HepG2 (cell line): ENCODE measurements around the gene RAB11FIP5. TPM values are rescaled to one million over a fixed set of nuclear protein-coding genes. Genes with fewer than 3 reads are reported as not detected.

Experiments
- CC2D1A ChIP-seq: sonication (generic); formaldehyde crosslinking; IDR thresholded peaks from 2 replicates; pipeline ENCODE4 v1.8.1; 2023; ENCODE audit warnings: mild to moderate bottlenecking, missing genetic modification reagents
- FOSL2 ChIP-seq: sonication (generic); formaldehyde crosslinking; IDR thresholded peaks from 2 replicates; pipeline ENCODE4 v1.4.0; 2020; ENCODE audit warnings: missing genetic modification reagents
- FOXA1 ChIP-seq, 2 experiments: fragments of 450-650 bp in 1 of 2; sonication (generic) in 1 of 2; formaldehyde crosslinking in 1 of 2; IDR thresholded peaks; 2 replicates each; pipeline versions ENCODE4 v1.4.0 to v1.6.1; 2016 to 2020; ENCODE audit warnings: missing genetic modification reagents in 1 of 2
- FOXK1 ChIP-seq: sonication (generic); formaldehyde crosslinking; IDR thresholded peaks from 2 replicates; pipeline ENCODE4 v1.4.0; 2020; ENCODE audit warnings: low read depth, missing genetic modification reagents, borderline replicate concordance
- GABPA ChIP-seq, 2 experiments: IDR thresholded peaks; 2 replicates each; pipeline ENCODE4 v1.6.1; 2011 to 2016; ENCODE audit warnings: low read depth in 2 of 2, low read length in 1 of 2, missing biosample characterization in 1 of 2, missing genetic modification characterization in 1 of 2
- HOXA9 ChIP-seq: sonication (generic); formaldehyde crosslinking; IDR thresholded peaks from 2 replicates; pipeline ENCODE4 v1.8.1; 2022; ENCODE audit warnings: missing genetic modification reagents, mild to moderate bottlenecking, moderate library complexity, borderline replicate concordance
- HOXD1 ChIP-seq: sonication (generic); formaldehyde crosslinking; IDR thresholded peaks from 2 replicates; pipeline ENCODE4 v1.5.0; 2020; ENCODE audit warnings: missing genetic modification reagents
- KMT2B ChIP-seq: IDR thresholded peaks from 2 replicates; pipeline ENCODE4 v1.6.1; 2016; ENCODE audit warnings: missing genetic modification reagents, missing compliant biosample characterization
- MXD4 ChIP-seq: IDR thresholded peaks from 2 replicates; pipeline ENCODE4 v1.6.1; 2016; ENCODE audit warnings: mild to moderate bottlenecking, missing biosample characterization, missing genetic modification reagents
- NR2F6 ChIP-seq, 2 experiments: IDR thresholded peaks; 2 replicates each; pipeline ENCODE4 v1.6.1; 2016; ENCODE audit warnings: antibody characterized with exemption in 1 of 2, mild to moderate bottlenecking in 1 of 2
- ONECUT2 ChIP-seq: sonication (generic); formaldehyde crosslinking; IDR thresholded peaks from 2 replicates; pipeline ENCODE4 v1.4.0; 2020; ENCODE audit warnings: missing genetic modification reagents
- RBM22 ChIP-seq: fragments of 200-400 bp; formaldehyde crosslinking; optimal IDR thresholded peaks from 2 replicates; pipeline ENCODE3; 2017; ENCODE audit warnings: mild to moderate bottlenecking, low read length, moderate library complexity
- TCF7 ChIP-seq: sonication (generic); IDR thresholded peaks from 2 replicates; pipeline ENCODE4 v1.6.1; 2016; ENCODE audit warnings: antibody characterized with exemption, low read depth
- ZNF530 ChIP-seq: sonication (generic); formaldehyde crosslinking; IDR thresholded peaks from 2 replicates; pipeline ENCODE4 v1.5.0; 2020; ENCODE audit warnings: low read depth, mild to moderate bottlenecking, missing genetic modification reagents
- ZNF547 ChIP-seq: sonication (generic); formaldehyde crosslinking; IDR thresholded peaks from 2 replicates; pipeline ENCODE4 v1.5.1; 2020; ENCODE audit warnings: mild to moderate bottlenecking, missing genetic modification reagents
- ZNF616 ChIP-seq: sonication (generic); formaldehyde crosslinking; IDR thresholded peaks from 2 replicates; pipeline ENCODE4 v1.5.0; 2020; ENCODE audit warnings: low read depth, mild to moderate bottlenecking, missing genetic modification reagents
- polyA plus RNA-seq, 8 experiments: library from polyadenylated mRNA; depleted of rRNA in 3 of 8; stranded (reverse) in 7 of 8; unstranded in 1 of 8; fragments of >200 nt; fragmentation: Illumina TruSeq in 4 of 8; extraction: Trizol in 4 of 8; gene quantifications; 2 replicates each; pipeline versions ENCODE4 v1.2.1 to v1.2.3, GENCODE V29; 2011 to 2016; ENCODE audit warnings: low read depth in 4 of 8, missing spikeins in 1 of 8, mixed read lengths in 1 of 8; ENCODE audit not compliant: insufficient read depth in 1 of 8
- total RNA-seq, 5 experiments: library from RNA; depleted of rRNA; stranded (reverse); fragments of >200 nt; fragmentation: Illumina TruSeq; extraction: Trizol; gene quantifications; 2 replicates each; pipeline ENCODE4 v1.2.3, GENCODE V29; 2016; ENCODE audit warnings: low read depth in 1 of 5
- TF ChIP-seq, protein P1 (sequence below): sonication (generic); formaldehyde crosslinking; IDR thresholded peaks from 2 replicates; pipeline ENCODE4 v1.4.0; 2020; ENCODE audit warnings: missing genetic modification reagents
- TF ChIP-seq, protein P2 (sequence below): sonication (generic); formaldehyde crosslinking; IDR thresholded peaks from 2 replicates; pipeline ENCODE4 v1.4.0; 2020; ENCODE audit warnings: missing genetic modification reagents

Gene RAB11FIP5
- total and polyA plus RNA-seq, 2 of the 13 experiments (the other 11 are each of a cell fraction or from before 2014, with no cell fraction given): 9.4 to 22.9 TPM

DNA sequence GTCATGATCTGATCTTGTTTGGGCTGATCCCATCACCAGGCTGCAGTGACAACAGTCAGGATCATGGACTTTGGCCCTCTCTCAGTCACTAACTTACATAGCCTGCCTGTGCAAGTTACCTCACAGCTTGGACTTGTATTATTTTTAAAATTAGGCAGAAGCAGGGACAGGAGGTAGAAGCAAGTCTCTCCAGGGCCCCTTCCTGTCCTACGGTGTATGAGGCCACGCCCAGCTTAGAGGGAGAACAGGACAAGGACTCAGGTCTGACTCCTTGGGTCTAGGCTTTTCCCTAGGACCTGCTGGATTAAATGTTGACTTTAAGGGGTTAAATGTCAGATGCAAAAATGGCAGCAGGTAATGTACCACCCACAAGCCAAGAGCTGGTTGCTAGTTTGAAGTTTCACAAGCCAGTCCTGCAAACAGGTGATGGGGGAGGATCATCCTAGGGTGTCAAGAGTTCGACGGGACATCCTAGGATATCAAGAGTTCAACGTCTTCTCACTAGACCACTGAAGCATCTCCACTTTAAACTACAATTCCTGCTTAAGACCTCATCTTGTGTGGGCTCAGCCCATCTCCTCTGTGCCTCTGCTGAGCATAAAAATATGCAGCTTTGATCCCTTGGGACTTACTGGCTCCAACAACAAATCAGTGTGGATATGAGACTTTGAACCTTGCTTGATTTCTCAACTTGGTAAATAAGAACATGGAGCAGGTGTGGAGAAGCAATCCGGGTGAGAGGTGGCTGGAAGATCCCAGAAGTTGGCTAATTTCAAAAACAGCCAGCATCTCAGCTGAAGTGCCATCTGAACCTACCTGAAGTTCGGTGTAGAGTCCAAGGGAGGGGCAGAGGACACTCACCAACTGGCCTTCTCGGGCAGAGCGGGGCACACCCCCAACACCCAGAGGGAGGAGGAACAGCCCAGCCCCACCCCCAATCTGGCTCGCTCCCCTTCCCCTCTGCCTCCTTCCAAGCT is 80.7 kb downstream of the RAB11FIP5 start (continued):
- TF ChIP-seq NR2F6 (IDR thresholded peaks at IDR 0.05) (peak; percentile 79), NR2F6 (CRISPR knock-in tag; IDR thresholded peaks at IDR 0.05) (peak; percentile 82), HOXA9 (CRISPR knock-in tag) (no peak), GABPA (IDR thresholded peaks at IDR 0.05; ENCODE audit: low read depth, low read length) (no peak), GABPA (CRISPR knock-in tag; IDR thresholded peaks at IDR 0.05; ENCODE audit: low read depth) (peak; percentile 18; the same call in 1 of the 2 replicates), MXD4 (CRISPR knock-in tag) (peak; percentile 55; the same call in 1 of the 2 replicates), TCF7 (peak; percentile 85), FOSL2 (CRISPR knock-in tag) (peak; percentile 83), FOXA1 (IDR thresholded peaks at IDR 0.05) (peak; percentile 88), FOXA1 (CRISPR knock-in tag; IDR thresholded peaks at IDR 0.05) (peak; percentile 98), KMT2B (CRISPR knock-in tag) (0 out of 2 replicates have a peak, but pooled peaks have one; percentile 8), FOXK1 (CRISPR knock-in tag) (peak; percentile 96; the same call in 1 of the 2 replicates), ZNF547 (CRISPR knock-in tag) (peak; percentile 70; the same call in 1 of the 2 replicates), ZNF616 (no peak; the same call in 1 of the 2 replicates), ONECUT2 (no peak), ZNF530 (no peak), RBM22 (peak; percentile 33), CC2D1A (peak; percentile 90; the same call in 1 of the 2 replicates), HOXD1 (CRISPR knock-in tag) (peak; percentile 71; the same call in 1 of the 2 replicates)
- TF ChIP-seq, protein P1, sequence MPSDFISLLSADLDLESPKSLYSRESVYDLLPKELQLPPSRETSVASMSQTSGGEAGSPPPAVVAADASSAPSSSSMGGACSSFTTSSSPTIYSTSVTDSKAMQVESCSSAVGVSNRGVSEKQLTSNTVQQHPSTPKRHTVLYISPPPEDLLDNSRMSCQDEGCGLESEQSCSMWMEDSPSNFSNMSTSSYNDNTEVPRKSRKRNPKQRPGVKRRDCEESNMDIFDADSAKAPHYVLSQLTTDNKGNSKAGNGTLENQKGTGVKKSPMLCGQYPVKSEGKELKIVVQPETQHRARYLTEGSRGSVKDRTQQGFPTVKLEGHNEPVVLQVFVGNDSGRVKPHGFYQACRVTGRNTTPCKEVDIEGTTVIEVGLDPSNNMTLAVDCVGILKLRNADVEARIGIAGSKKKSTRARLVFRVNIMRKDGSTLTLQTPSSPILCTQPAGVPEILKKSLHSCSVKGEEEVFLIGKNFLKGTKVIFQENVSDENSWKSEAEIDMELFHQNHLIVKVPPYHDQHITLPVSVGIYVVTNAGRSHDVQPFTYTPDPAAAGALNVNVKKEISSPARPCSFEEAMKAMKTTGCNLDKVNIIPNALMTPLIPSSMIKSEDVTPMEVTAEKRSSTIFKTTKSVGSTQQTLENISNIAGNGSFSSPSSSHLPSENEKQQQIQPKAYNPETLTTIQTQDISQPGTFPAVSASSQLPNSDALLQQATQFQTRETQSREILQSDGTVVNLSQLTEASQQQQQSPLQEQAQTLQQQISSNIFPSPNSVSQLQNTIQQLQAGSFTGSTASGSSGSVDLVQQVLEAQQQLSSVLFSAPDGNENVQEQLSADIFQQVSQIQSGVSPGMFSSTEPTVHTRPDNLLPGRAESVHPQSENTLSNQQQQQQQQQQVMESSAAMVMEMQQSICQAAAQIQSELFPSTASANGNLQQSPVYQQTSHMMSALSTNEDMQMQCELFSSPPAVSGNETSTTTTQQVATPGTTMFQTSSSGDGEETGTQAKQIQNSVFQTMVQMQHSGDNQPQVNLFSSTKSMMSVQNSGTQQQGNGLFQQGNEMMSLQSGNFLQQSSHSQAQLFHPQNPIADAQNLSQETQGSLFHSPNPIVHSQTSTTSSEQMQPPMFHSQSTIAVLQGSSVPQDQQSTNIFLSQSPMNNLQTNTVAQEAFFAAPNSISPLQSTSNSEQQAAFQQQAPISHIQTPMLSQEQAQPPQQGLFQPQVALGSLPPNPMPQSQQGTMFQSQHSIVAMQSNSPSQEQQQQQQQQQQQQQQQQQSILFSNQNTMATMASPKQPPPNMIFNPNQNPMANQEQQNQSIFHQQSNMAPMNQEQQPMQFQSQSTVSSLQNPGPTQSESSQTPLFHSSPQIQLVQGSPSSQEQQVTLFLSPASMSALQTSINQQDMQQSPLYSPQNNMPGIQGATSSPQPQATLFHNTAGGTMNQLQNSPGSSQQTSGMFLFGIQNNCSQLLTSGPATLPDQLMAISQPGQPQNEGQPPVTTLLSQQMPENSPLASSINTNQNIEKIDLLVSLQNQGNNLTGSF (CRISPR knock-in tag): peak; percentile 47; the same call in 1 of the 2 replicates
- TF ChIP-seq, protein P2, sequence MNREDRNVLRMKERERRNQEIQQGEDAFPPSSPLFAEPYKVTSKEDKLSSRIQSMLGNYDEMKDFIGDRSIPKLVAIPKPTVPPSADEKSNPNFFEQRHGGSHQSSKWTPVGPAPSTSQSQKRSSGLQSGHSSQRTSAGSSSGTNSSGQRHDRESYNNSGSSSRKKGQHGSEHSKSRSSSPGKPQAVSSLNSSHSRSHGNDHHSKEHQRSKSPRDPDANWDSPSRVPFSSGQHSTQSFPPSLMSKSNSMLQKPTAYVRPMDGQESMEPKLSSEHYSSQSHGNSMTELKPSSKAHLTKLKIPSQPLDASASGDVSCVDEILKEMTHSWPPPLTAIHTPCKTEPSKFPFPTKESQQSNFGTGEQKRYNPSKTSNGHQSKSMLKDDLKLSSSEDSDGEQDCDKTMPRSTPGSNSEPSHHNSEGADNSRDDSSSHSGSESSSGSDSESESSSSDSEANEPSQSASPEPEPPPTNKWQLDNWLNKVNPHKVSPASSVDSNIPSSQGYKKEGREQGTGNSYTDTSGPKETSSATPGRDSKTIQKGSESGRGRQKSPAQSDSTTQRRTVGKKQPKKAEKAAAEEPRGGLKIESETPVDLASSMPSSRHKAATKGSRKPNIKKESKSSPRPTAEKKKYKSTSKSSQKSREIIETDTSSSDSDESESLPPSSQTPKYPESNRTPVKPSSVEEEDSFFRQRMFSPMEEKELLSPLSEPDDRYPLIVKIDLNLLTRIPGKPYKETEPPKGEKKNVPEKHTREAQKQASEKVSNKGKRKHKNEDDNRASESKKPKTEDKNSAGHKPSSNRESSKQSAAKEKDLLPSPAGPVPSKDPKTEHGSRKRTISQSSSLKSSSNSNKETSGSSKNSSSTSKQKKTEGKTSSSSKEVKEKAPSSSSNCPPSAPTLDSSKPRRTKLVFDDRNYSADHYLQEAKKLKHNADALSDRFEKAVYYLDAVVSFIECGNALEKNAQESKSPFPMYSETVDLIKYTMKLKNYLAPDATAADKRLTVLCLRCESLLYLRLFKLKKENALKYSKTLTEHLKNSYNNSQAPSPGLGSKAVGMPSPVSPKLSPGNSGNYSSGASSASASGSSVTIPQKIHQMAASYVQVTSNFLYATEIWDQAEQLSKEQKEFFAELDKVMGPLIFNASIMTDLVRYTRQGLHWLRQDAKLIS (CRISPR knock-in tag): 0 out of 2 replicates have a peak, but pooled peaks have one; percentile 27
